SIG-M5 treated with dmso at 0.1 percent for 504 hours (cell line): ENCODE results near the gene KCNT2.
"Not testable (repeated sequence)": the region's sequence is repeated elsewhere in the genome, so short reads cannot be mapped to it uniquely, and the experiment has no call there.

Experiments
- DNase-seq: peaks from one replicate; lab custom pipeline; 2025; ENCODE audit not compliant: unreplicated experiment; lab: John Stamatoyannopoulos, UW

KCNT2 gene

GRCh38 chr1:196324345-196324744 lies 283.9 kb downstream of the KCNT2 start:
- no peak for DNase-seq

GRCh38 chr1:196323869-196324268 lies 284.4 kb downstream of the KCNT2 start:
- no peak for DNase-seq

- DNase-seq = no peak
Observed at GRCh38 chr1:196319301-196319700, 288.9 kb downstream of the KCNT2 start.

- DNase-seq = peak; percentile 50
Observed at GRCh38 chr1:196317535-196318522, 290.4 kb downstream of the KCNT2 start.

GRCh38 chr1:196312739-196313138 lies 295.5 kb downstream of the KCNT2 start:
- no peak for DNase-seq

- peak; percentile 78 for DNase-seq
Observed at GRCh38 chr1:196309386-196309785, 298.9 kb downstream of the KCNT2 start.

GRCh38 chr1:196308176-196308575 lies 300.1 kb downstream of the KCNT2 start:
- DNase-seq = no peak

GRCh38 chr1:196306421-196306820 lies 301.8 kb downstream of the KCNT2 start:
- no peak for DNase-seq

GRCh38 chr1:196305216-196305615 lies 303.0 kb downstream of the KCNT2 start:
- DNase-seq = no peak

- no peak for DNase-seq
Observed at GRCh38 chr1:196302981-196303380, 305.3 kb downstream of the KCNT2 start.

GRCh38 chr1:196302420-196302819 lies 305.8 kb downstream of the KCNT2 start:
- no peak for DNase-seq

- no peak for DNase-seq
Observed at GRCh38 chr1:196295766-196296165, 312.5 kb downstream of the KCNT2 start.

- DNase-seq = no peak
Observed at GRCh38 chr1:196278816-196279215, 329.4 kb downstream of the KCNT2 start.

GRCh38 chr1:196277860-196278259 lies 330.4 kb downstream of the KCNT2 start:
- no peak for DNase-seq

- DNase-seq = no peak
Observed at GRCh38 chr1:196271212-196271947, 336.9 kb downstream of the KCNT2 start.

GRCh38 chr1:196263086-196263485 lies 345.2 kb downstream of the KCNT2 start:
- not testable (repeated sequence) for DNase-seq

- DNase-seq = no peak
Observed at GRCh38 chr1:196260270-196260669, 348.0 kb downstream of the KCNT2 start.

- no peak for DNase-seq
Observed at GRCh38 chr1:196259316-196259715, 348.9 kb downstream of the KCNT2 start.

- DNase-seq = no peak
Observed at GRCh38 chr1:196255762-196256161, 352.5 kb downstream of the KCNT2 start.

GRCh38 chr1:196229546-196229945 lies 378.7 kb downstream of the KCNT2 start:
- no peak for DNase-seq

GRCh38 chr1:196214866-196215265 lies 393.4 kb downstream of the KCNT2 start:
- DNase-seq = no peak

GRCh38 chr1:196209983-196210382 lies 398.3 kb downstream of the KCNT2 start:
- DNase-seq = no peak
